ENCODE results near the gene GAREM2.
"Not testable (repeated sequence)": the region's sequence is repeated elsewhere in the genome, so short reads cannot be mapped to it uniquely, and the experiment has no call there.

Gene GAREM2

DNA sequence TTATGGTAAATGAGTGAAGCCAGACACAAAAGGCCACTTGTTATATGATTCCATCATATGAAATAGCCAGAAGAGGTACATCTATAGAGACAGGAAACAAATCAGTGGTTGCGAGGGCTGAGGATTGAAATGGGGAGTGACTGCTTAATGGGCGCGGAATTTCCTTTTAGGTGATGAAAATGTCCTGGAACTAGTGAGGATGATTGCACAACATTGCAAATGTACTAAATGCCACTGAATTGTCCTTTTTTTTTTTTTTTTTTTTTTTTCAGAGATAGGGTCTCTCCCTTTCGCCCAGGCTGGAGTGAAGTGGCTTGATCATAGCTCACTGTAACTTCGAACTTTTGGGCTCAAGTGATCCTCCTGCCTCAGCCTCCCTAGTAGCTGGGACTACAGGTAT is 15.3 kb upstream of the GAREM2 start:
- TF ChIP-seq, protein P1, sequence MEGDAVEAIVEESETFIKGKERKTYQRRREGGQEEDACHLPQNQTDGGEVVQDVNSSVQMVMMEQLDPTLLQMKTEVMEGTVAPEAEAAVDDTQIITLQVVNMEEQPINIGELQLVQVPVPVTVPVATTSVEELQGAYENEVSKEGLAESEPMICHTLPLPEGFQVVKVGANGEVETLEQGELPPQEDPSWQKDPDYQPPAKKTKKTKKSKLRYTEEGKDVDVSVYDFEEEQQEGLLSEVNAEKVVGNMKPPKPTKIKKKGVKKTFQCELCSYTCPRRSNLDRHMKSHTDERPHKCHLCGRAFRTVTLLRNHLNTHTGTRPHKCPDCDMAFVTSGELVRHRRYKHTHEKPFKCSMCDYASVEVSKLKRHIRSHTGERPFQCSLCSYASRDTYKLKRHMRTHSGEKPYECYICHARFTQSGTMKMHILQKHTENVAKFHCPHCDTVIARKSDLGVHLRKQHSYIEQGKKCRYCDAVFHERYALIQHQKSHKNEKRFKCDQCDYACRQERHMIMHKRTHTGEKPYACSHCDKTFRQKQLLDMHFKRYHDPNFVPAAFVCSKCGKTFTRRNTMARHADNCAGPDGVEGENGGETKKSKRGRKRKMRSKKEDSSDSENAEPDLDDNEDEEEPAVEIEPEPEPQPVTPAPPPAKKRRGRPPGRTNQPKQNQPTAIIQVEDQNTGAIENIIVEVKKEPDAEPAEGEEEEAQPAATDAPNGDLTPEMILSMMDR (conservative IDR thresholded peaks at IDR 0.05; ENCODE audit: low read depth, low read length): no peak
- DNase-seq (ENCODE audit: low read depth): no peak
- no peak overlapping the region for H3K4me3 ChIP-seq (ENCODE audit: low read length)

DNA sequence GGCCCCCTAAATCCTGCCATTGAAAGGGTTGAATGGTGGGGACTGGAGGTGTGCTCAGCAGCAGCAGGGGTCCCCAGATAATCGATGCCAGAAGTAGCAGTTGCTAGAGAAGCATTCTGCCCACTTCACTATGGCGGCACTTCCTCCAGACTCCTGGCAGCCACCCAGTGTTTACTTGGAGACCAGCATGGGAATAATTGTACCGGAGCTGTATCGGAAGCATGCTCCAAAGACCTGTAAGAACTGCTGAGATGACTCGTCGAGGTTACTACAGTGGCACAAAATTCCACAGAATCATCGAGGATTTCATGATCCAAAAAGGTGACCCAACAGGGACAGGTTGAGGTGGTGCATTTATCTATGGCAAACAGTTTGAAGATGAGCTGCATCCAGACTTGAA is 11.0 kb upstream of the GAREM2 start:
- TF ChIP-seq, protein P1 (conservative IDR thresholded peaks at IDR 0.05; ENCODE audit: low read depth, low read length): no peak

DNA sequence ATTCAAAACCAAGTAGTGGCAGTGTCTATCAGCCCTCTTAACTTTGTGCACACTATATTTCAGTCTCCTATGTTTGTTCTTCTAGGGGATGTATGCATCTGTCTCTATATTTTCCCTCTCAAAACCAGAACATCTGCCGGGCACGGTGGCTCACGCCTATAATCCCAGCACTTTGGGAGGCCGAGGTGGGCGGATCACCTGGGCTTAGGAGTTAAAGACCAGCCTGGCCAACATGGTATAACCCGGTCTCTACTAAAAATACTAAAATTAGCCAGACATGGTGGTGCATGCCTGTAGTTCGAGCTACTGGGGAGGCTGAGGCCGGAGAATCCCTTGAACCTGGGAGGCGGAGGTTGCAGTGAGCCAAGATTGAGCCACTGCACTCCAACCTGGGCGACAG is 9.9 kb upstream of the GAREM2 start:
- no peak for DNase-seq (ENCODE audit: low read depth)
- H3K4me3 ChIP-seq (ENCODE audit: low read length): no peak overlapping the region
- TF ChIP-seq, protein P1 (conservative IDR thresholded peaks at IDR 0.05; ENCODE audit: low read depth, low read length): no peak

More for the DNA sequence above, 11.0 kb upstream of the GAREM2 start:
- DNase-seq (ENCODE audit: low read depth): no peak
- H3K4me3 ChIP-seq (ENCODE audit: low read length): no peak overlapping the region

DNA sequence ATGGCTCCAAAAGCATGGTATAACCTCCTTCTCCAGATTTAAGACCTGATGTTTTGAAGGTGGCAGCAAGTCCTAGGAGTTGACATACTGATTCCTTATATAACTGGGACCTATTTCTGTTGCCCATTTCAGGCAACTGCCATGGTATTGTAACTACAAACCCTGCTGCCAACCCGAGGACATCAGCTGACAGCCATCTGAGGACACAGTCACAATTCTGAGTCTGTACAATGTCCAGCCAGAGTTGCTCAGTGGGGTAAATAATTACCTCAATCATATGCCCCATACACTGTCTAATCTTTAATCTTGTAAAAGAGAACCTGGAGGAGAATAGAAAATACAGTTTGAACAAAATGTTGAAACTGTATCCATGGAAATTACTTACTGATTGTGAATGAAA is 8.7 kb upstream of the GAREM2 start:
- DNase-seq (ENCODE audit: low read depth): no peak
- H3K4me3 ChIP-seq (ENCODE audit: low read length): no peak overlapping the region
- TF ChIP-seq, protein P1 (conservative IDR thresholded peaks at IDR 0.05; ENCODE audit: low read depth, low read length): no peak

DNA sequence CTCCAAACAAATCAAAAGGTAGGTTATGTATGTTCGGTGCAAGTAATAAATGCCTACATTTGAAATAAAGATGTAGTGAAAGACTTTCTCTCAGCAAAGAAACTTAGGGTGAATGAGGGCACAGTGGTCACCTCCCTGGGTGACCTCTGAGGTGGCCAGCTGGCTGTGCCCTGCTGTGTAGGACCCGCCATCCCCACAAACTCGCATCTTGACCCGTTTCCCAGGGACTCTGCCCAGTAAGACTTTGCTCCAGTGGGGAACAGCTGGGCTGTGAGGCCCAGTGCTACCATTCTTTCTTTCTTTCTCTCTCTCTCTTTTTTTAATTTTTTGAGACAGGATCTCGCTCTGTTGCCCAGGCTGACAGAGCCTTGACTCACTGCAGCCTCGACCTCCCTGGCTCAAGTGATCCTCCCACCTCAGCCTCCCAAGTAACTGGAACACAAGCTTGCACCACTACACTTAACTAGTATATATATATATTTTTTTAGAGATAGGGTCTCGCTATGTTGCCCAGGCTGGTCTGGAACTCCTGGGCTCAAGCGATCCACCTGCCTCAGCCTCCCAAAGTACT is 8.2 kb upstream of the GAREM2 start:
- H3K4me3 ChIP-seq (ENCODE audit: low read length): no peak overlapping the region
- no peak for DNase-seq (ENCODE audit: low read depth)
- TF ChIP-seq, protein P1 (conservative IDR thresholded peaks at IDR 0.05; ENCODE audit: low read depth, low read length): no peak

DNA sequence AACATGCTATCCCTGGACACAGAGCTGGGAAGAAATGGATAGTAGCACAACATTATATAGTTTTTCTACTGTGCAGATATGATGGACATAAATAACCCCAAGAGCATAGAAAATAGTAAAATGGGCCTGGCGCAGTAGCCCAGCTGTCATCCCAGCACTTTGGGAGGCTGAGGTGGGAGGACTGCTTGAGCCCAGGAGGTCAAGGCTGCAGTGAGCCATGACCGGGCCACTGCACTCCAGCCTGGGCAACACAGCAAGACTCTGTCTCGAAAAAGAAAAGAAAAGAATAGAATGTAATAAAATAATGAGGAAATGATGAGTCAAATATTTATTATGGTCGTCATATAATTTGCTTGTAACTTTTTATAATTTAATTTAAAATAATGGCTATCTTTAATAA is 7.5 kb upstream of the GAREM2 start:
- TF ChIP-seq, protein P1 (conservative IDR thresholded peaks at IDR 0.05; ENCODE audit: low read depth, low read length): no peak
- no peak overlapping the region for H3K4me3 ChIP-seq (ENCODE audit: low read length)
- DNase-seq (ENCODE audit: low read depth): no peak

DNA sequence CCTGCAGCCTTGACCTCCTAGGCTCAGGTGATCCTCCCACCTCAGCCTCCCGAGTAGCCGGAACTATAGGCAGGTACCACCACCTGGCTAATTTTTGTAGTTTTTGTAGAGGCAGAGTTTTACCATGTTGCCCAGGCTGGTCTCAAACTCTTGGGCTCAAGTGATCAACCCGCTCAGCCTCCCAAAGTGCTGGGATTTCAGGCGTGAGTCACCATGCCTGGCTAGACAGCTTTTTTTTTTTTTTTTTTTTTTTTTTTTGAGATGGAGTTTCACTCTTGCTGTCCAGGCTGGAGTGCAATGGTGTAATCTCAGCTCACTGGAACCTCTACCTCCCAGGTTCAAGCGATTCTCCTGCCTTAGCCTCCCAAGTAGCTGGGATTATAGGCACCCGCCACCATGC is 6.3 kb upstream of the GAREM2 start:
- not testable (repeated sequence) for DNase-seq (ENCODE audit: low read depth); H3K4me3 ChIP-seq (ENCODE audit: low read length)

DNA sequence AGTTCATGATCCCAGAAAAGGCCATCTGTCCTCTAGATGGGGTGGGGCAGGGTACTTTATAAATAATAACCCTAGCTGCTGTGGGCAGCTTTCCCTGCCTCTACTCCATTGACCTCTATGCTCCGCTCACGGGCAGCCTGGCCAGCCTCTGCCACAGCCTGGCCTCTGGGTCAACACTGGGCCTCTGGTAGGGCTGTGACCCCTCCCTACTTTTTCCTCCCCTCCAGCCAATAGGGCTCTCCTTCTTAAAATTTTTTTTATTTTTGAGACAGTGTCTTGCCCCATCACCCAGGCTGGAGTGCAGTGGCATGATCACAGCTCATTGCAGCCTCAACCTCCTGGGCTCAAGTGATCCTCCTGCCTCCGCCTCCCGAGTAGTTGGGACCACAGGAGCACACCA is 4.1 kb upstream of the GAREM2 start:
- H3K4me3 ChIP-seq (ENCODE audit: low read length): no peak overlapping the region
- TF ChIP-seq, protein P1 (conservative IDR thresholded peaks at IDR 0.05; ENCODE audit: low read depth, low read length): no peak
- DNase-seq (ENCODE audit: low read depth): no peak
